K562 (cell line): ENCODE data around the gene CALR3. TPM values are rescaled to one million over a fixed set of nuclear protein-coding genes. Genes with fewer than 3 reads are reported as not detected.
A peak's percentile ranks its signal among the peaks of the same experiment; 100 is the strongest.

Source experiments
- GTF2A2 ChIP-seq: IDR thresholded peaks from 2 replicates; pipeline ENCODE4 v1.6.1; 2016; ENCODE audit warnings: mild to moderate bottlenecking, missing genetic modification characterization, missing compliant biosample characterization
- KAT2B ChIP-seq: IDR thresholded peaks from one replicate; pipeline ENCODE4 v1.6.1; 2012; ENCODE audit warnings: low read depth, mild to moderate bottlenecking, control low read depth, inconsistent platforms, low read length, moderate library complexity
- MCM2 ChIP-seq: fragments of 450-650 bp; IDR thresholded peaks from 2 replicates; pipeline ENCODE4 v1.6.1; 2017; ENCODE audit warnings: low read depth, mild to moderate bottlenecking
- MLX ChIP-seq, 2 experiments: fragments of 450-650 bp in 1 of 2; sonication (generic) in 1 of 2; formaldehyde crosslinking; conservative IDR thresholded peaks; 2 replicates each; pipeline versions ENCODE4 v1.4.0 to v1.8.1; 2020 to 2022; ENCODE audit warnings: mild to moderate bottlenecking in 1 of 2, missing genetic modification reagents in 1 of 2
- MTA1 ChIP-seq: fragments of 450-650 bp; IDR thresholded peaks from 2 replicates; pipeline ENCODE4 v1.6.1; 2017; ENCODE audit warnings: borderline replicate concordance
- NR2C1 ChIP-seq, 2 experiments: fragments of 450-650 bp; IDR thresholded peaks; 2 replicates each; pipeline ENCODE4 v1.6.1; 2017; ENCODE audit warnings: mild to moderate bottlenecking in 2 of 2, antibody characterized with exemption in 1 of 2, inconsistent platforms in 1 of 2, missing compliant biosample characterization in 1 of 2, missing genetic modification characterization in 1 of 2
- PBX2 ChIP-seq, 2 experiments: IDR thresholded peaks in 1 of 2; conservative IDR thresholded peaks in 1 of 2; 2 replicates each; pipeline ENCODE4 v1.6.1; 2016; ENCODE audit warnings: low read depth in 2 of 2, mild to moderate bottlenecking in 1 of 2, missing compliant biosample characterization in 1 of 2, missing genetic modification characterization in 1 of 2, moderate library complexity in 1 of 2
- PHTF2 ChIP-seq: fragments of 250-450 bp; sonication (Bioruptor Pico); IDR thresholded peaks from 2 replicates; pipeline ENCODE4 v1.5.0; 2021; ENCODE audit warnings: mild to moderate bottlenecking
- POLR2H ChIP-seq: IDR thresholded peaks from 2 replicates; pipeline ENCODE4 v1.6.1; 2016; ENCODE audit warnings: missing genetic modification characterization, low read depth, mild to moderate bottlenecking, control low read depth, missing compliant biosample characterization, moderate library complexity
- PTTG1 ChIP-seq: fragments of 450-650 bp; IDR thresholded peaks from 2 replicates; pipeline ENCODE4 v1.6.1; 2016; ENCODE audit warnings: low read depth, mild to moderate bottlenecking, missing genetic modification characterization, missing compliant biosample characterization
- RAD21 ChIP-seq, 2 experiments: fragments of 250-450 bp in 1 of 2; fragments of 450-650 bp in 1 of 2; sonication (Bioruptor Pico) in 1 of 2; formaldehyde crosslinking in 1 of 2; IDR thresholded peaks in 1 of 2; conservative IDR thresholded peaks in 1 of 2; 2 replicates each; pipeline versions ENCODE4 v1.4.0 to v1.8.0; 2020 to 2022; ENCODE audit warnings: mild to moderate bottlenecking in 2 of 2, moderate library complexity in 1 of 2
- SLC30A9 ChIP-seq: fragments of 250-450 bp; sonication (Bioruptor Pico); IDR thresholded peaks from 2 replicates; pipeline ENCODE4 v1.8.0; 2022; ENCODE audit warnings: mild to moderate bottlenecking, moderate library complexity
- TAF9B ChIP-seq: fragments of 450-650 bp; IDR thresholded peaks from 2 replicates; pipeline ENCODE4 v1.6.1; 2018; ENCODE audit warnings: mild to moderate bottlenecking; ENCODE audit not compliant: partially characterized antibody
- TGIF2 ChIP-seq: sonication (generic); formaldehyde crosslinking; IDR thresholded peaks from 2 replicates; pipeline ENCODE4 v1.8.1; 2022; ENCODE audit warnings: mild to moderate bottlenecking, missing genetic modification reagents, moderate library complexity
- ZBTB34 ChIP-seq: fragments of 250-450 bp; sonication (Bioruptor Pico); IDR thresholded peaks from 2 replicates; pipeline ENCODE4 v1.8.0; 2021; ENCODE audit warnings: mild to moderate bottlenecking, moderate library complexity
- ZKSCAN1 ChIP-seq: fragments of 150-350 bp; IDR thresholded peaks from 2 replicates; pipeline ENCODE4 v1.6.1; 2016; ENCODE audit warnings: low read depth, low read length
- ZNF239 ChIP-seq: fragments of 250-450 bp; sonication (Bioruptor Pico); IDR thresholded peaks from 2 replicates; pipeline ENCODE4 v1.4.0; 2020; ENCODE audit warnings: mild to moderate bottlenecking
- ZNF449 ChIP-seq: fragments of 250-450 bp; sonication (Bioruptor Pico); IDR thresholded peaks from 2 replicates; pipeline ENCODE4 v1.8.0; 2022; ENCODE audit warnings: moderate library complexity, mild to moderate bottlenecking, inconsistent platforms
- ZNF766 ChIP-seq: fragments of 200-800 bp; sonication (Bioruptor generic); conservative IDR thresholded peaks from 2 replicates; pipeline ENCODE4 v1.6.1; 2016; ENCODE audit warnings: missing genetic modification characterization, missing compliant biosample characterization
- polyA plus RNA-seq, 8 experiments: library from polyadenylated mRNA; depleted of rRNA in 4 of 8; stranded (reverse) in 5 of 8; unstranded in 3 of 8; fragments of >200 nt; fragmentation: Nextera tagmentation in 2 of 8; fragmentation: Illumina TruSeq in 1 of 8; extraction: Ambion mirVana in 2 of 8; extraction: Trizol in 1 of 8; gene quantifications; 2 replicates each; pipeline versions ENCODE4 v1.2.1 to v1.2.3, GENCODE V29; 2011 to 2014; ENCODE audit warnings: inconsistent platforms in 1 of 8, missing spikeins in 1 of 8
- total RNA-seq, 7 experiments: library from RNA; depleted of rRNA in 6 of 7; stranded (reverse); fragments of >200 nt in 6 of 7; fragmentation: Illumina TruSeq in 2 of 7; extraction: Trizol in 2 of 7; gene quantifications; 2 replicates each; pipeline versions ENCODE4 v1.2.1 to v1.2.3, GENCODE V29; 2011 to 2021; ENCODE audit warnings: low replicate concordance in 1 of 7
- TF ChIP-seq, protein P1 (sequence below): IDR thresholded peaks from 2 replicates; pipeline ENCODE4 v1.6.1; 2014; ENCODE audit warnings: antibody characterized with exemption

Gene CALR3
- total and polyA plus RNA-seq, 9 of the 15 experiments (the other 6 are each of a cell fraction or from before 2014, with no cell fraction given), result 0.15 to 0.41 (median 0.22) TPM; not detected in 4

GRCh38 chr19:16476401-16476800 is 19.6 kb downstream of the CALR3 start (continued):
- TF ChIP-seq PBX2 (CRISPR knock-in tag; IDR thresholded peaks at IDR 0.05; ENCODE audit: low read depth) (no peak), PBX2 (tag; conservative IDR thresholded peaks at IDR 0.05; ENCODE audit: low read depth) (0 out of 2 replicates have a peak, but pooled peaks have one; percentile 33), KAT2B (no peak), POLR2H (tag) (no peak), TAF9B (no peak), ZNF239 (CRISPR knock-in tag) (peak; percentile 55; the same call in 1 of the 2 replicates), PTTG1 (tag) (0 out of 2 replicates have a peak, but pooled peaks have one; percentile 23), SLC30A9 (no peak), TGIF2 (CRISPR knock-in tag) (no peak), RAD21 (CRISPR knock-in tag; conservative IDR thresholded peaks at IDR 0.05 in 1 of 2, IDR thresholded peaks at IDR 0.05 in 1 of 2) (peak; percentile 16 to 20; a peak in 2 of 4 replicates), ZKSCAN1 (no peak), ZBTB34 (CRISPR knock-in tag) (no peak), MLX (CRISPR knock-in tag; conservative IDR thresholded peaks at IDR 0.05) (no peak), ZNF766 (0 out of 2 replicates have a peak, but pooled peaks have one; percentile 32), MCM2 (no peak), MTA1 (no peak), NR2C1 (IDR thresholded peaks at IDR 0.05) (no peak), NR2C1 (tag; IDR thresholded peaks at IDR 0.05) (peak; percentile 57; the same call in 1 of the 2 replicates), ZNF449 (CRISPR knock-in tag) (peak; percentile 80), PHTF2 (CRISPR knock-in tag) (no peak), GTF2A2 (tag) (no peak)
- TF ChIP-seq, protein P1, sequence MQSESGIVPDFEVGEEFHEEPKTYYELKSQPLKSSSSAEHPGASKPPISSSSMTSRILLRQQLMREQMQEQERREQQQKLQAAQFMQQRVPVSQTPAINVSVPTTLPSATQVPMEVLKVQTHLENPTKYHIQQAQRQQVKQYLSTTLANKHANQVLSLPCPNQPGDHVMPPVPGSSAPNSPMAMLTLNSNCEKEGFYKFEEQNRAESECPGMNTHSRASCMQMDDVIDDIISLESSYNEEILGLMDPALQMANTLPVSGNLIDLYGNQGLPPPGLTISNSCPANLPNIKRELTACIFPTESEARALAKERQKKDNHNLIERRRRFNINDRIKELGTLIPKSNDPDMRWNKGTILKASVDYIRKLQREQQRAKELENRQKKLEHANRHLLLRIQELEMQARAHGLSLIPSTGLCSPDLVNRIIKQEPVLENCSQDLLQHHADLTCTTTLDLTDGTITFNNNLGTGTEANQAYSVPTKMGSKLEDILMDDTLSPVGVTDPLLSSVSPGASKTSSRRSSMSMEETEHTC, result no peak
